HepG2 (cell line): ENCODE results near the gene KRCC1. TPM values are rescaled to one million over a fixed set of nuclear protein-coding genes. Genes with fewer than 3 reads are reported as not detected.
A peak's percentile ranks its signal among the peaks of the same experiment; 100 is the strongest.

ENCODE experiments used
- ATF5 ChIP-seq: sonication (generic); formaldehyde crosslinking; IDR thresholded peaks from 2 replicates; pipeline ENCODE4 v1.4.0; 2020; ENCODE audit warnings: mild to moderate bottlenecking, low read depth, missing genetic modification reagents
- CBFB ChIP-seq: sonication (generic); formaldehyde crosslinking; IDR thresholded peaks from 2 replicates; pipeline ENCODE4 v1.4.0; 2020; ENCODE audit warnings: missing genetic modification reagents
- CEBPB ChIP-seq: IDR thresholded peaks from 2 replicates; pipeline ENCODE4 v1.6.1; 2011; ENCODE audit warnings: low read depth, low read length, improper control_type of control experiment, borderline replicate concordance
- DMAP1 ChIP-seq: IDR thresholded peaks from 2 replicates; pipeline ENCODE4 v1.6.1; 2016
- HNRNPUL1 ChIP-seq: fragments of 200-400 bp; formaldehyde crosslinking; IDR thresholded peaks from 2 replicates; pipeline ENCODE4 v1.6.1; 2017; ENCODE audit warnings: low read depth, mild to moderate bottlenecking, low read length, moderate library complexity
- KIAA2018 ChIP-seq: sonication (generic); formaldehyde crosslinking; IDR thresholded peaks from 2 replicates; pipeline ENCODE4 v1.5.0; 2020; ENCODE audit warnings: mild to moderate bottlenecking, missing genetic modification reagents, borderline replicate concordance
- STAT6 ChIP-seq: sonication (generic); formaldehyde crosslinking; IDR thresholded peaks from 2 replicates; pipeline ENCODE4 v1.4.0; 2020; ENCODE audit warnings: missing genetic modification reagents, mild to moderate bottlenecking, borderline replicate concordance
- TSC22D2 ChIP-seq: sonication (generic); formaldehyde crosslinking; IDR thresholded peaks from 2 replicates; pipeline ENCODE4 v1.5.1; 2020; ENCODE audit warnings: missing genetic modification reagents, mild to moderate bottlenecking, borderline replicate concordance
- UBTF ChIP-seq: sonication (generic); formaldehyde crosslinking; IDR thresholded peaks from 2 replicates; pipeline ENCODE4 v1.4.0; 2020; ENCODE audit warnings: mild to moderate bottlenecking, missing genetic modification reagents
- ZBTB3 ChIP-seq: sonication (generic); formaldehyde crosslinking; IDR thresholded peaks from 2 replicates; pipeline ENCODE4 v1.4.0; 2020; ENCODE audit warnings: low read depth, mild to moderate bottlenecking, moderate library complexity, missing genetic modification reagents, borderline replicate concordance
- ZNF513 ChIP-seq: sonication (generic); formaldehyde crosslinking; conservative IDR thresholded peaks from 2 replicates; pipeline ENCODE4 v1.5.0; 2020; ENCODE audit warnings: missing genetic modification reagents
- polyA plus RNA-seq, 8 experiments: library from polyadenylated mRNA; depleted of rRNA in 3 of 8; stranded (reverse) in 7 of 8; unstranded in 1 of 8; fragments of >200 nt; fragmentation: Illumina TruSeq in 4 of 8; extraction: Trizol in 4 of 8; gene quantifications; 2 replicates each; pipeline versions ENCODE4 v1.2.1 to v1.2.3, GENCODE V29; 2011 to 2016; ENCODE audit warnings: low read depth in 4 of 8, missing spikeins in 1 of 8, mixed read lengths in 1 of 8; ENCODE audit not compliant: insufficient read depth in 1 of 8
- total RNA-seq, 5 experiments: library from RNA; depleted of rRNA; stranded (reverse); fragments of >200 nt; fragmentation: Illumina TruSeq; extraction: Trizol; gene quantifications; 2 replicates each; pipeline ENCODE4 v1.2.3, GENCODE V29; 2016; ENCODE audit warnings: low read depth in 1 of 5

The KRCC1 gene
- total and polyA plus RNA-seq, 2 of the 13 experiments (the other 11 are each of a cell fraction or from before 2014, with no cell fraction given), result 6.5 to 7.7 TPM

- TF ChIP-seq UBTF (no peak), ATF5 (CRISPR knock-in tag) (no peak), CBFB (CRISPR knock-in tag) (no peak), DMAP1 (CRISPR knock-in tag) (no peak), TSC22D2 (no peak), ZBTB3 (CRISPR knock-in tag) (no peak), ZNF513 (CRISPR knock-in tag) (no peak), HNRNPUL1 (no peak), STAT6 (CRISPR knock-in tag) (no peak), CEBPB (peak; percentile 94), KIAA2018 (CRISPR knock-in tag) (peak; percentile 42; the same call in 1 of the 2 replicates)
Observed at GRCh38 chr2:88059979-88060906, 4.7 kb upstream of the KRCC1 start (continued).
